Activated T-cell treated with anti-CD3 and anti-CD28 coated beads, Interleukin-2, amount 50 U/mL, for 72 hours (primary cell): Measurements from ENCODE around the gene MICAL3. TPM values are rescaled to one million over a fixed set of nuclear protein-coding genes. Genes with fewer than 3 reads are reported as not detected.
A peak's percentile ranks its signal among the peaks of the same experiment; 100 is the strongest.

Experiments used
- ATAC-seq, 2 donors: fragments of 150-1000 bp; cut with Tn5 transposase; replicated peaks in 1 of 2; 2 replicates each; pipeline ENCODE4 v1.10.0; 2021; ENCODE audit warnings: moderate library complexity in 2 of 2, mild to moderate bottlenecking in 1 of 2
- DNase-seq, 2 donors: peaks; one replicate each; pipeline ENCODE4 v3.0.0; 2021 to 2022; ENCODE audit warnings: mixed read lengths in 1 of 2
- H3K27ac Mint-ChIP-seq: one replicate; pipeline ENCODE4 v1.8.0; 2022; ENCODE audit warnings: mild to moderate bottlenecking, moderate library complexity, mixed read lengths
- H3K27me3 Mint-ChIP-seq: one replicate; pipeline ENCODE4 v1.8.0; 2022; ENCODE audit warnings: low read depth, mixed read lengths
- H3K36me3 Mint-ChIP-seq, 2 donors: one replicate each; pipeline ENCODE4 v1.8.0; 2022; ENCODE audit warnings: mixed read lengths in 2 of 2, mild to moderate bottlenecking in 1 of 2; ENCODE audit not compliant: insufficient read depth in 2 of 2
- H3K4me1 Mint-ChIP-seq: one replicate; pipeline ENCODE4 v1.8.0; 2022; ENCODE audit warnings: low read depth, mixed read lengths
- H3K4me3 Mint-ChIP-seq, 2 donors: one replicate each; pipeline ENCODE4 v1.8.0; 2022; ENCODE audit warnings: mild to moderate bottlenecking in 2 of 2, mixed read lengths in 2 of 2, moderate library complexity in 2 of 2
- H3K9me3 Mint-ChIP-seq, 2 donors: one replicate each; pipeline ENCODE4 v1.8.0; 2022; ENCODE audit warnings: mixed read lengths in 2 of 2
- total RNA-seq, 2 donors: library from RNA; stranded (reverse); gene quantifications; one replicate each; pipeline ENCODE4 v1.2.3, GENCODE V29; 2022

Gene MICAL3
- total RNA-seq, 2 donors from 2014 or later, result 17.9 to 26.0 TPM

GRCh38 chr22:17823964-17824363 is 200.4 kb downstream of the MICAL3 start:
- Mint-ChIP-seq H3K27me3 (no peaks in the 10 kb centered on the region), H3K9me3 (no peaks in the 10 kb centered on the region), H3K27ac (no peak overlapping the region), H3K4me3 (no peak overlapping the region), H3K4me1 (no peaks in the 10 kb centered on the region), H3K36me3 (peaks cover 0 to 2% of the 10 kb centered on the region in 2 donors)
- ATAC-seq (no peak), DNase-seq (no peak)

GRCh38 chr22:17823226-17823625 is 201.1 kb downstream of the MICAL3 start:
- ATAC-seq (no peak), DNase-seq (no peak)
- no peak overlapping the region for H3K4me3 Mint-ChIP-seq
- no peaks in the 10 kb centered on the region for H3K4me1 Mint-ChIP-seq
- peaks cover 0 to 2% of the 10 kb centered on the region in 2 donors for H3K36me3 Mint-ChIP-seq
- H3K27me3 Mint-ChIP-seq, result no peaks in the 10 kb centered on the region
- no peaks in the 10 kb centered on the region for H3K9me3 Mint-ChIP-seq
- H3K27ac Mint-ChIP-seq, result no peak overlapping the region

- ATAC-seq, result no peak
- no peaks in the 10 kb centered on the region for H3K9me3 Mint-ChIP-seq
- no peak overlapping the region for H3K27ac Mint-ChIP-seq
- no peak for DNase-seq
- H3K4me3 Mint-ChIP-seq, result no peak overlapping the region
- no peaks in the 10 kb centered on the region for H3K4me1 Mint-ChIP-seq
- H3K36me3 Mint-ChIP-seq, result no peaks in the 10 kb centered on the region
- no peaks in the 10 kb centered on the region for H3K27me3 Mint-ChIP-seq
These were observed 202.3 kb downstream of the MICAL3 start for GRCh38 chr22:17822087-17822486.

GRCh38 chr22:17820879-17821439 is 203.4 kb downstream of the MICAL3 start:
- Mint-ChIP-seq H3K9me3 (no peaks in the 10 kb centered on the region), H3K36me3 (no peaks in the 10 kb centered on the region), H3K4me3 (no peak overlapping the region), H3K4me1 (no peaks in the 10 kb centered on the region), H3K27me3 (no peaks in the 10 kb centered on the region), H3K27ac (no peak overlapping the region)
- peak; percentile 39 to 55 for ATAC-seq
- DNase-seq, result no peak

GRCh38 chr22:17818649-17819048 is 205.7 kb downstream of the MICAL3 start:
- H3K9me3 Mint-ChIP-seq, result no peaks in the 10 kb centered on the region

GRCh38 chr22:17818180-17818579 is 206.2 kb downstream of the MICAL3 start:
- no peak overlapping the region for H3K4me3 Mint-ChIP-seq

More at GRCh38 chr22:17818649-17819048, 205.7 kb downstream of the MICAL3 start:
- peaks cover 0 to 1% of the 10 kb centered on the region in 2 donors for H3K36me3 Mint-ChIP-seq
- H3K4me1 Mint-ChIP-seq, result no peaks in the 10 kb centered on the region
- no peak overlapping the region for H3K4me3 Mint-ChIP-seq
- ATAC-seq (no peak), DNase-seq (no peak)
- no peaks in the 10 kb centered on the region for H3K27me3 Mint-ChIP-seq
- no peak overlapping the region for H3K27ac Mint-ChIP-seq

GRCh38 chr22:17817511-17818065 is 206.8 kb downstream of the MICAL3 start:
- H3K9me3 Mint-ChIP-seq, result no peaks in the 10 kb centered on the region
- H3K27ac Mint-ChIP-seq, result no peak overlapping the region
- no peaks in the 10 kb centered on the region for H3K4me1 Mint-ChIP-seq
- DNase-seq, result no peak
- no peaks in the 10 kb centered on the region for H3K27me3 Mint-ChIP-seq
- no peak overlapping the region for H3K4me3 Mint-ChIP-seq
- ATAC-seq, result no peak
- peaks cover 0 to 1% of the 10 kb centered on the region in 2 donors for H3K36me3 Mint-ChIP-seq

More at GRCh38 chr22:17818180-17818579, 206.2 kb downstream of the MICAL3 start:
- Mint-ChIP-seq H3K27ac (no peak overlapping the region), H3K27me3 (no peaks in the 10 kb centered on the region), H3K4me1 (no peaks in the 10 kb centered on the region), H3K9me3 (no peaks in the 10 kb centered on the region), H3K36me3 (peaks cover 0 to 1% of the 10 kb centered on the region in 2 donors)
- DNase-seq (no peak), ATAC-seq (no peak)

GRCh38 chr22:17817079-17817478 is 207.3 kb downstream of the MICAL3 start:
- ATAC-seq (no peak), DNase-seq (no peak)
- H3K4me1 Mint-ChIP-seq, result no peaks in the 10 kb centered on the region
- H3K9me3 Mint-ChIP-seq, result no peaks in the 10 kb centered on the region
- H3K4me3 Mint-ChIP-seq, result no peak overlapping the region
- H3K36me3 Mint-ChIP-seq, result peaks cover 0 to 1% of the 10 kb centered on the region in 2 donors
- H3K27ac Mint-ChIP-seq, result no peak overlapping the region
- no peaks in the 10 kb centered on the region for H3K27me3 Mint-ChIP-seq

- no peak for ATAC-seq
- no peak for DNase-seq
- Mint-ChIP-seq H3K4me3 (no peak overlapping the region), H3K9me3 (no peaks in the 10 kb centered on the region), H3K27me3 (no peaks in the 10 kb centered on the region), H3K36me3 (peaks cover 0 to 1% of the 10 kb centered on the region in 2 donors), H3K27ac (no peak overlapping the region), H3K4me1 (no peaks in the 10 kb centered on the region)
These were observed 207.7 kb downstream of the MICAL3 start for GRCh38 chr22:17816649-17817048.

- peaks cover 0 to 1% of the 10 kb centered on the region in 2 donors for H3K36me3 Mint-ChIP-seq
- H3K4me3 Mint-ChIP-seq, result no peak overlapping the region
These were observed 208.6 kb downstream of the MICAL3 start for GRCh38 chr22:17815703-17816254.

GRCh38 chr22:17814830-17815229 is 209.5 kb downstream of the MICAL3 start:
- peaks cover 0 to 1% of the 10 kb centered on the region in 2 donors for H3K36me3 Mint-ChIP-seq
- no peaks in the 10 kb centered on the region for H3K4me1 Mint-ChIP-seq
- H3K27ac Mint-ChIP-seq, result no peak overlapping the region
- no peaks in the 10 kb centered on the region for H3K9me3 Mint-ChIP-seq
- no peaks in the 10 kb centered on the region for H3K27me3 Mint-ChIP-seq
- ATAC-seq (no peak), DNase-seq (no peak)
- H3K4me3 Mint-ChIP-seq, result no peak overlapping the region

More at GRCh38 chr22:17815703-17816254, 208.6 kb downstream of the MICAL3 start:
- DNase-seq (no peak), ATAC-seq (no peak)
- Mint-ChIP-seq H3K4me1 (no peaks in the 10 kb centered on the region), H3K27me3 (no peaks in the 10 kb centered on the region), H3K27ac (no peak overlapping the region), H3K9me3 (no peaks in the 10 kb centered on the region)

GRCh38 chr22:17814084-17814483 is 210.3 kb downstream of the MICAL3 start:
- ATAC-seq (no peak), DNase-seq (no peak)
- no peaks in the 10 kb centered on the region for H3K4me1 Mint-ChIP-seq
- no peaks in the 10 kb centered on the region for H3K27me3 Mint-ChIP-seq
- no peak overlapping the region for H3K4me3 Mint-ChIP-seq
- H3K9me3 Mint-ChIP-seq, result no peaks in the 10 kb centered on the region
- no peak overlapping the region for H3K27ac Mint-ChIP-seq
- H3K36me3 Mint-ChIP-seq, result peaks cover 0 to 1% of the 10 kb centered on the region in 2 donors

- H3K9me3 Mint-ChIP-seq, result no peaks in the 10 kb centered on the region
- no peaks in the 10 kb centered on the region for H3K27me3 Mint-ChIP-seq
- no peak overlapping the region for H3K27ac Mint-ChIP-seq
- H3K36me3 Mint-ChIP-seq, result peaks cover 0 to 4% of the 10 kb centered on the region in 2 donors
- ATAC-seq, result no peak
- H3K4me3 Mint-ChIP-seq, result no peak overlapping the region
- no peak for DNase-seq
- no peaks in the 10 kb centered on the region for H3K4me1 Mint-ChIP-seq
These were observed 213.2 kb downstream of the MICAL3 start for GRCh38 chr22:17811119-17811518.
